GM10248 (cell line): ENCODE data around the gene TPCN2.

ENCODE experiments used
- CTCF ChIA-PET: fragments of 300-600 bp; sonication (Branson Sonifier 250); formaldehyde crosslinking; extraction: SDS; loops from one replicate; lab custom pipeline; 2021; ENCODE audit warnings: antibody characterized with exemption; lab: Yijun Ruan, JAX
- POLR2A ChIA-PET: fragments of 350-650 bp; sonication (Branson Sonifier 250); formaldehyde crosslinking; extraction: SDS; loops from one replicate; lab custom pipeline; 2020; ENCODE audit warnings: antibody characterized with exemption; lab: Yijun Ruan, JAX
- DNase-seq: peaks from one replicate; pipeline ENCODE4 v3.0.0; 2012; ENCODE audit errors: extremely low spot score
- CTCF ChIP-seq: IDR thresholded peaks from 2 replicates; pipeline ENCODE4 v1.5.1; 2012; ENCODE audit warnings: mild to moderate bottlenecking, low read depth; ENCODE audit errors: extremely low read depth, missing control alignments, control extremely low read depth

The TPCN2 gene

GRCh38 chr11:69180226-69180625, 131.5 kb downstream of the TPCN2 start:
- POLR2A ChIA-PET: no interaction called here
- no peak for DNase-seq
- TF ChIP-seq CTCF: no peak
- CTCF ChIA-PET: interaction anchor here (1.4 kb wide), 1 partner anchor 10 kb away, joined by 3 read pairs; no protein-coding TSS in a partner anchor

DNA sequence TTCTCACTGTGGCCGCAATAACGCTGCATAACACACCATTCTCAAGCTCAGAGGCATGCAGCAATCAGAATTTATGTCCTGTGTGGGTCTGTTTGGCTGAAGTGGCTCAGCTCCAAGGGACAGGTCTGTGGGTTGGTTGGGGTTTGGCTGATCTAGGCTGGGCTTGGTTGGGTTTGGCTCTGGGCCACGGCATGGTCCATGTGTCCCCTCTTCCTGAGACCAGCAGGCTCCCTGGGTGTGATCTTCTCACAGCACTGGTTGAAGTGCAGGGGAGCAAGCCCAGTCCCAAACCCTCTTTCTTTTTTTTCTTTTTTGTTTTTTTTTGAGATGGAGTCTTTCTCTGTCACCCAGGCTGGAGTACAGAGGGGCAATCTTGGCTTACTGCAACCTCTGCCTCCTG, 132.0 kb downstream of the TPCN2 start:
- no peak for DNase-seq
- no peak for TF ChIP-seq CTCF
- POLR2A ChIA-PET: no interaction called here
- CTCF ChIA-PET: interaction anchor here (1.4 kb wide), 1 partner anchor 11 kb away, joined by 3 read pairs; no protein-coding TSS in a partner anchor

GRCh38 chr11:69183613-69184012, 134.9 kb downstream of the TPCN2 start:
- CTCF ChIA-PET: interaction anchor here (1.2 to 1.6 kb wide), 2 partner anchors 12 to 26 kb away, joined by 3 read pairs; no protein-coding TSS in a partner anchor
- DNase-seq: peak; percentile 78
- no peak for TF ChIP-seq CTCF
- POLR2A ChIA-PET: interaction anchor here (0.6 kb wide), 1 partner anchor 252 kb away, joined by 3 read pairs; no protein-coding TSS in a partner anchor
